PC-3 (cell line): ENCODE measurements around the gene FLOT1. TPM values are rescaled to one million over a fixed set of nuclear protein-coding genes. Genes with fewer than 3 reads are reported as not detected.

Experiments
- ATAC-seq: fragments of 200-7000 bp; cut with Tn5 transposase; 2 replicates; pipeline ENCODE4 v1.9.1; 2020; ENCODE audit warnings: mild to moderate bottlenecking, moderate library complexity
- BruUV-seq: library from RNA; stranded (reverse); fragments of 400-500 nt; replicated peaks from 2 replicates; lab custom pipeline; 2021; lab: Mats Ljungman, UMichigan
- CTCF ChIA-PET: fragments of 300-600 bp; sonication (Branson Sonifier 250); formaldehyde crosslinking; loops from one replicate; lab custom pipeline; 2022; ENCODE audit warnings: antibody characterized with exemption; lab: Charles Lee
- POLR2A ChIA-PET: fragments of 300-600 bp; sonication (Branson Sonifier 250); formaldehyde crosslinking; loops from one replicate; lab custom pipeline; 2022; ENCODE audit warnings: antibody characterized with exemption; ENCODE audit not compliant: unreplicated experiment; lab: Charles Lee
- DNase-seq: peaks from one replicate; pipeline ENCODE4 v3.0.0-alpha.2; 2015
- H2AFZ ChIP-seq: fragments of 300-600 bp; sonication (generic); 2 replicates; pipeline ENCODE4 v1.6.0; 2016; ENCODE audit warnings: antibody characterized with exemption, low read length
- H3F3A ChIP-seq: fragments of 300-600 bp; sonication (generic); one replicate; pipeline ENCODE4 v1.6.0; 2017; ENCODE audit warnings: antibody characterized with exemption, low read length, control low read depth, mild to moderate bottlenecking; ENCODE audit not compliant: unreplicated experiment
- H3K27ac ChIP-seq: fragments of 300-600 bp; sonication (generic); 2 replicates; pipeline ENCODE4 v1.5.1; 2016; ENCODE audit warnings: mild to moderate bottlenecking, low read length
- H3K27me3 ChIP-seq: fragments of 300-600 bp; sonication (generic); 2 replicates; pipeline ENCODE4 v1.6.1; 2016; ENCODE audit warnings: low read length, mixed read lengths
- H3K36me3 ChIP-seq: fragments of 300-600 bp; sonication (generic); 2 replicates; pipeline ENCODE4 v1.6.1; 2016; ENCODE audit warnings: low read depth, mixed run types, low read length, mixed read lengths
- H3K4me1 ChIP-seq: fragments of 300-600 bp; sonication (generic); 2 replicates; pipeline ENCODE4 v1.5.1; 2016; ENCODE audit warnings: low read length; ENCODE audit not compliant: insufficient read depth
- H3K4me2 ChIP-seq: fragments of 300-600 bp; sonication (generic); 2 replicates; pipeline ENCODE4 v1.6.0; 2016; ENCODE audit warnings: low read length
- H3K4me3 ChIP-seq: fragments of 300-600 bp; sonication (generic); 2 replicates; pipeline ENCODE4 v1.5.1; 2016; ENCODE audit warnings: mild to moderate bottlenecking, low read length, mixed read lengths
- H3K79me2 ChIP-seq: fragments of 300-600 bp; sonication (generic); 2 replicates; pipeline ENCODE4 v1.6.1; 2017; ENCODE audit warnings: low read length, mixed read lengths
- H3K9ac ChIP-seq: fragments of 300-600 bp; sonication (generic); 2 replicates; pipeline ENCODE4 v1.6.0; 2016; ENCODE audit warnings: mild to moderate bottlenecking, low read length
- H3K9me2 ChIP-seq: fragments of 300-600 bp; sonication (generic); replicated peaks from 2 replicates; pipeline ENCODE4 v1.6.1; 2016; ENCODE audit warnings: mixed run types, low read length, mixed read lengths
- H3K9me3 ChIP-seq: fragments of 300-600 bp; sonication (generic); 2 replicates; pipeline ENCODE4 v1.6.1; 2016; ENCODE audit warnings: low read length, mixed read lengths
- H4K20me1 ChIP-seq: fragments of 300-600 bp; sonication (generic); 2 replicates; pipeline ENCODE4 v1.6.1; 2016; ENCODE audit warnings: low read length, mixed read lengths
- CTCF ChIP-seq: fragments of 300-600 bp; sonication (generic); conservative IDR thresholded peaks from 2 replicates; pipeline ENCODE4 v1.5.1; 2017; ENCODE audit warnings: antibody characterized with exemption, low read depth, mild to moderate bottlenecking, low read length
- EZH2 ChIP-seq: fragments of 300-600 bp; sonication (generic); IDR thresholded peaks from one replicate; pipeline ENCODE4 v1.6.1; 2017; ENCODE audit warnings: antibody characterized with exemption, mild to moderate bottlenecking, low read length; ENCODE audit not compliant: unreplicated experiment
- EZH2phosphoT487 ChIP-seq: fragments of 300-600 bp; sonication (generic); IDR thresholded peaks from 2 replicates; pipeline ENCODE4 v1.6.1; 2018; ENCODE audit warnings: mild to moderate bottlenecking, antibody characterized with exemption, low read length, borderline replicate concordance
- intact Hi-C: fragments of 100-400 bp; cut with micrococcal nuclease; formaldehyde crosslinking; loops from 2 replicates; pipeline ENCODE4 v1.9.0; 2023
- total RNA-seq: library from RNA; depleted of rRNA; stranded (reverse); fragments of >200 nt; gene quantifications from 2 replicates; pipeline ENCODE4 v1.2.3, GENCODE V29; 2014

Gene FLOT1
- total RNA-seq, 1 experiment from 2014 or later, result 305 TPM

DNA sequence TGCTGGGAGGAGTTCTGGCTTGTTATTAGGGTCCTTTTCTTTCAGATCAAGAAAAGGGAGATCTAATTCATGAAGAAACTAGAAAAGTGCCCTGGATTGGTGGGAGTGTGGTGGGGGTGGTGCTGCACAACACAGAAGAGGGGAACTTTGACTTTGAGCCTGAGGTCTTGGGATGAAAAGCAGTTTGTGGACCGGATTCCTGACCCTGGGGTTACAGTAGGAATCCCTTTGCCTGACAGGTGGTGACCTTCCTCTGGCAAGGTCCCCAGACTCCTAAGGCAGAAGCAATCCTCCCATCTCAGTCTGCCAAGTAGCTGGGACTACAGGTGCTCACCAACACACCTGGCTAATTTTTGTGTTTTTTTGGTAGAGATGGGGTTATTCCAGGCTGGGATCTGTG is 47.1 kb upstream of the FLOT1 start:
- H3K27ac ChIP-seq, result no peak overlapping the region
- H3F3A ChIP-seq, result no peaks in the 10 kb centered on the region
- ATAC-seq (no peak), DNase-seq (no peak)
- no peak overlapping the region for H3K4me3 ChIP-seq
- H3K9ac ChIP-seq, result no peak overlapping the region
- H3K36me3 ChIP-seq, result no peaks in the 10 kb centered on the region
- no peak overlapping the region for H2AFZ ChIP-seq
- H4K20me1 ChIP-seq, result no peaks in the 10 kb centered on the region
- TF ChIP-seq CTCF (no peak), EZH2 (no peak), EZH2phosphoT487 (no peak)
- no peaks in the 10 kb centered on the region for H3K9me3 ChIP-seq
- no TSS peak for BruUV-seq
- CTCF ChIA-PET, result no interaction called here
- POLR2A ChIA-PET, result no interaction called here
- no peaks in the 10 kb centered on the region for H3K79me2 ChIP-seq
- H3K4me1 ChIP-seq, result 0 out of 2 replicates have a peak, but pooled peaks cover 5% of the 10 kb centered on the region
- H3K4me2 ChIP-seq, result no peak overlapping the region
- no peaks in the 10 kb centered on the region for H3K9me2 ChIP-seq
- no peaks in the 10 kb centered on the region for H3K27me3 ChIP-seq
- intact Hi-C loops, result no loop called here

DNA sequence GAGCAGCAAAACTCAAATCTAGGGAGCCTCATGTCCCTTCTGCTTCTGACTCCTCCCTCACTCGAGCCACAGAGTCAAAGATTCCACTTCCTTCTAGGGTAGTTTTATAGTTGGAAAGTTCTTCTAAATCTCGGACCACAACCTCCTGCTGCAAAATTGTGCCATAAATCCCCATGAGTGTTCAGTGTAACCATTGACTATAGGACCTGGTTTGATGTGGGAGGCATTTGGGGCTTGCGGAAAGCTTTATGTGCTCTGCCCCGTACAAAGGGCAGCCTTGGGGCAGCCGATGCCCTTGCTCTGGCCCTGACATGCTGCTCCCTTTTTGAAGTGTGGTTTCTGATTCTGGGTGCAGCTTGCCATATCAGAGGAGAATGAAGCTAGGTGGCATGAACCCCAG is 45.5 kb upstream of the FLOT1 start:
- Histone ChIP-seq H3K27me3 (no peaks in the 10 kb centered on the region), H3K27ac (0 out of 2 replicates have a peak overlapping the region, but pooled peaks have one; percentile 6), H3K79me2 (no peaks in the 10 kb centered on the region), H3K36me3 (no peaks in the 10 kb centered on the region), H3F3A (peaks cover 4% of the 10 kb centered on the region), H3K4me2 (no peak overlapping the region), H3K9ac (no peak overlapping the region), H3K9me2 (no peaks in the 10 kb centered on the region), H4K20me1 (no peaks in the 10 kb centered on the region), H3K4me3 (no peak overlapping the region), H3K4me1 (peaks cover 9% of the 10 kb centered on the region), H3K9me3 (no peaks in the 10 kb centered on the region), H2AFZ (no peak overlapping the region)
- TF ChIP-seq EZH2phosphoT487 (no peak), EZH2 (no peak), CTCF (no peak)
- POLR2A ChIA-PET, result no interaction called here
- CTCF ChIA-PET, result interaction anchor here (0.6 kb wide), 1 partner anchor 26 kb away, joined by 5 read pairs; no protein-coding TSS in a partner anchor
- DNase-seq (peak; percentile 43), ATAC-seq (no peak)
- intact Hi-C loops, result no loop called here
- BruUV-seq, result no TSS peak

DNA sequence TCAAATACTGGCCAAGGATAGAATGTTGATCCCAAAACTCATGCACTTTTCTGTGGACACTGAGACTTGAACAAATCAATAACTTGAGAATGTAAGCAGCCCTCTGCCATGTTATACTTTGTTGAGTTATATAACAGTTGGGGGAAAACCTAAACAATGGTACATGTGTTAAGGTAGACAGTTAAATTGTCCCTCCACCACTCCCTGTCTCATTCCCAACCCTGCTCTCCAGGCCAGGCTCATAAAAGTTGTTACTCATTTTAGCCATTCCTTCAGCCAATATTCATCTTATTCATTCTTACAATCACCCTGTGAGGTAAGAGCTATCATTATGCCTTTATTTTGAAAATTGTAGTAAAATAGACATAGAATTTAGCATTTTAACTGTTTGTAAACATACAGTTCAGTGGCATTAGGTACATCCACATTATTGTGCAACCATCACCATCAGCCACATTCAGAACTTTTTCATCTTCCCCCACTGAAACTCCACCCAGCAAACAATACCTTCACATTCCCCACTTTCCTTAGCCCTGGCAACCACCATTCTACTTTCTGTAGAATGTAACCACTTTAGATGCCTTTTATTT is 40.0 kb upstream of the FLOT1 start:
- Histone ChIP-seq H3K36me3 (no peaks in the 10 kb centered on the region), H3K4me2 (peak overlapping the region; percentile 76), H4K20me1 (no peaks in the 10 kb centered on the region), H3K9me2 (no peaks in the 10 kb centered on the region), H3K9ac (peak overlapping the region; percentile 94), H3K27ac (peak overlapping the region; percentile 96), H3K4me3 (peak overlapping the region; percentile 43), H3K9me3 (no peaks in the 10 kb centered on the region), H3K27me3 (no peaks in the 10 kb centered on the region), H2AFZ (no peak overlapping the region), H3K79me2 (0 out of 2 replicates have a peak, but pooled peaks cover 3% of the 10 kb centered on the region), H3F3A (peaks cover 20% of the 10 kb centered on the region), H3K4me1 (peaks cover 50% of the 10 kb centered on the region)
- TF ChIP-seq CTCF, result no peak
- no peak for TF ChIP-seq EZH2
- TF ChIP-seq EZH2phosphoT487, result no peak
- ATAC-seq (peak; percentile 83), DNase-seq (peak; percentile 95)
- TSS peak; percentile 81 for BruUV-seq
- intact Hi-C loops, result loop anchor here (1.0 kb wide), 4 partner anchors 13 to 38 kb away; no protein-coding TSS in a partner anchor
- ChIA-PET POLR2A (interaction anchor here (0.7 to 2.1 kb wide), 7 partner anchors 13 to 43 kb away, joined by 3 to 40 read pairs (median 5); partner anchors contain the start of gene IER3), CTCF (interaction anchor here (0.7 to 1.7 kb wide), 6 partner anchors 28 to 52 kb away, joined by 3 to 8 read pairs (median 3); partner anchors contain the start of gene FLOT1)
